CD4-positive, alpha-beta T cell treated with Interferon alpha-2 for 1 hour (primary cell): ENCODE measurements around the gene BOK.
"Not testable (repeated sequence)": the region's sequence is repeated elsewhere in the genome, so short reads cannot be mapped to it uniquely, and the experiment has no call there.

Experiments used
- DNase-seq, 2 donors: peaks; one replicate each; pipeline ENCODE4 v3.0.0-alpha.2; 2020 to 2022

BOK gene, protein sequence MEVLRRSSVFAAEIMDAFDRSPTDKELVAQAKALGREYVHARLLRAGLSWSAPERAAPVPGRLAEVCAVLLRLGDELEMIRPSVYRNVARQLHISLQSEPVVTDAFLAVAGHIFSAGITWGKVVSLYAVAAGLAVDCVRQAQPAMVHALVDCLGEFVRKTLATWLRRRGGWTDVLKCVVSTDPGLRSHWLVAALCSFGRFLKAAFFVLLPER

GRCh38 chr2:241558532-241559322, at the start of gene BOK:
BOK (plus strand) TSS chr2:241558745; CDS start chr2:241559484, 739 bp downstream.
- no peak for DNase-seq

- no peak for DNase-seq
Measured at GRCh38 chr2:241509155-241509784, 49.3 kb upstream of the BOK start.

DNA sequence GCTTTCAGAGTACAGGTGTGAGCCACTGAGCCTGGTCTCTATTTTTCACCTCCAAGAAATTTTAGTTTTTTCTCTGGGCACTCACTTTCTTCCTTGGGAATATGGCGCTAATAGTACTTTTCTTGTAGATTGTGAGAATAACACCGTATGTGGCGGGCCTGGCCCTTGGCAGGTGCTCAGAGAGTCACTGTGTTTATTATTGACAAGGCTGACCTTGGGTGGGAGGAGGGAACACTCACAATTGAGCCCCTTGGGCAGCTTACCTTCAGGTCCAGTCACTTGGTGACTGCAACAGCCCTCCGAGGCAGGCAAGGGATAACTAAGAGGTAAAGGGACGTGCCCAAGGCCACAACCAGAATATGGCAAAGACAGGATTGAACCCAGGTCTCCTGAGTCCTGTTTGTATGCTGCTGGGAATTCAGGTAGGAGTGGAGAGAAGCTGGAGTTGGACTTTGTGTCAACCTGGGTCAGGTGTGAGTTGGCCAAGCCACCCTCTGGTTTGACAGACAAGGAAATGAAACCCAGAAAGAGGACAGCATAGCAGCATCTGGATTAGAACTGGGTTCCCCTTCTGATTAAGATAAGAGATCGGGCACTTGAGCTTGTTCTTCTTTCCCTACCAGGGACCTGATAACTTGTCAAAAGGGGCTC, 47.3 kb upstream of the BOK start:
- no peak for DNase-seq

DNA sequence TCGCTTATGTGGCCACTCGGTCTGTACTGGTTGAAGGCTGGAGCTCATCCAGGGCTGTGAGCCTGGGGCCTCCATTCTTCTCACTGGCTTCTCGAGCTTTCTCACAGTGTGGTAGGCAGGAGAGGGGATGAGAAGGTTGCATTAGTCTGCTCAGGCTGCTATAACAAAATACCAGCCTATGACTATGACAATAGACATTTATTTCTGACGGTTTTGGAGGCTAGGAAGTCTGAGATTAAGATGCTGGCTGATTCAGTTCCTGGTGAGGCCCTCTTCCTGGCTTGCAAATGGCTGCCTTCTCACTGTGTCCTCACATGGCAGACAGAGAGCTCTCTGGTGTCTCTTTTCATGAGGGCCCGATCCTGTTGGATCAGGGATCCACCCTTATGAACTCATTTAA, 44.0 kb upstream of the BOK start:
- no peak for DNase-seq

- no peak for DNase-seq
Measured at GRCh38 chr2:241514986-241515737, 43.4 kb upstream of the BOK start.

GRCh38 chr2:241516520-241516965, 42.0 kb upstream of the BOK start:
- DNase-seq: no peak

GRCh38 chr2:241517297-241517696, 41.2 kb upstream of the BOK start:
- no peak for DNase-seq

DNA sequence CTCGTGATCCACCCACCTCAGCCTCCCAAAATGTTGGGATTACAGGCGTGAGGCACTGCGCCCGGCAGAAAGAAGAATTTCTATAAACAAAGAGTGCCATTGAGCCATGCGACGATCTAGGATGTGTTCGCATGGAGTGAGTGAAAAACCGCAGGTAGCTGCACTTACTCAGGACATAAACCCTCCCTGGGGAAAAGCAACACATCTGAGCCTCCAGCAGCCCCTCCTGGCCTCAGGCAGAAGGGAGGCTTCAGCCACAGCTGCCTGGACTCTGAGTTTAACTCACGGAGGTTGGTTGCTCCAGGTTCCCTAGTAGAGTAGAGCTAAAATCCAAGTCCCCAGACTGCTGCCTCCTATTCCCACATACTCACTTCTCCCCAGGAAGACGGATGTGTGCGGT, 38.9 kb upstream of the BOK start:
- DNase-seq: no peak

- DNase-seq: no peak
Measured at GRCh38 chr2:241522477-241522876, 36.1 kb upstream of the BOK start.

DNA sequence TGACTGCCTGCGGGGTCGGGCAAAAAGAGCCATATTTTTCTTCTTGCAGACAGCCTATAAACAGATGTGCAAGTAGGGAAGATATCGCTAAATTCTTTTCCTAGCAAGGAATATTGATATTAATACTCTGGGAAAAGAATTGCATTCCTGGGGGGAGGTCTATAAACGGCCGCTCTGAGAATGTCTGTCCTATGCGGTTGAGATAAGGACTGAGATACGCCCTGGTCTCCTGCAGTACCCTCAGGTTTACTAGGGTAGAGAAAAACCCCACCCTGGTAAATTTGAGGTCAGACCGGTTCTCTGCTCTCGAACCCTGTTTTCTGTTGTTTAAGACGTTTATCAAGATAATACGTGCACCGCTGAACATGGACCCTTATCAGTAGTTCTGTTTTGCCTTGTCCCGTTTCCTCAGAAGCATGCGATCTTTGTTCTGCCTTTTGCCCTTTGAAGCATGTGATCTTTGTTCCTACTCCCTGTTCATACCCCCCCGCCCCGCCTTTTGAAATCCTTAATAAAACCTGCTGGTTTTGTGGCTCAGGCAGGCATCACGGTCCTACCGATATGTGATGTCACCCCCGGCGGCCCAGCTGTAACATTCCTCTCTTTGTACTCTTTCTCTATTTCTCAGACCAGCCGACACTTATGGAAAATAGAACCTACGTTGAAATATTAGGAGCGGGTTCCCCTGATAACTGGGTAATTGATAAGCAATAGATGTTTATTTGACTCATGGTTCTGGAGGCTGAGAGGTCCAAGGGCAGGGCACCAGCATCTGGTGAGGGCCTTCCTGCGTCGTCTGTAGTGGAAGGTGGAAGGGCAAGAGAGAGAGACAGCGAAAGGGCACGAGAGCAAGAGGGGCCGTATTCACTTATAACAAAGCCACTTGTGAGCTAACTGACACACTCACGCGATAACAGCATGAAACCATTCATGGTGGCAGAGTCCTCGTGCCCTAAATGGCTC, 32.4 kb upstream of the BOK start:
- DNase-seq: not testable (repeated sequence)

DNA sequence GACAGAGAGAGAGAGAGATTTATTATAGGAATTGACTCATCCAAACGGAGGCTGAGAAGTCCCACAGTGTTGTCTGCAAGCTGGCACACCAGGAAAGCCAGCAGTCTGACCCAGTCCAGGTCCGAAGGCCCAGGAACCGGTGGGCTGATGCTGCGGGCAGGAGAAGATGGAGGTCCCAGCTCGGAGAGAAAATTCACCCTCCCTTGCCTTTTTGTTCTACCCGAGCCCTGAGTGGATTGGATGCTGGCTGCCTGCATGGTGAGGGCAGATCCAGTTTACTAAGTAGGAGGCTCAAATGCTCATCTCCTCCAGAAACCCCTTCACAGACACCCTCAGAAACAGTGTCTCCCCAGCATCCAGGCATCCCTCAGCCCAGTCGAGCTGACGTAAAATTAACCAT, 28.0 kb upstream of the BOK start:
- no peak for DNase-seq

DNA sequence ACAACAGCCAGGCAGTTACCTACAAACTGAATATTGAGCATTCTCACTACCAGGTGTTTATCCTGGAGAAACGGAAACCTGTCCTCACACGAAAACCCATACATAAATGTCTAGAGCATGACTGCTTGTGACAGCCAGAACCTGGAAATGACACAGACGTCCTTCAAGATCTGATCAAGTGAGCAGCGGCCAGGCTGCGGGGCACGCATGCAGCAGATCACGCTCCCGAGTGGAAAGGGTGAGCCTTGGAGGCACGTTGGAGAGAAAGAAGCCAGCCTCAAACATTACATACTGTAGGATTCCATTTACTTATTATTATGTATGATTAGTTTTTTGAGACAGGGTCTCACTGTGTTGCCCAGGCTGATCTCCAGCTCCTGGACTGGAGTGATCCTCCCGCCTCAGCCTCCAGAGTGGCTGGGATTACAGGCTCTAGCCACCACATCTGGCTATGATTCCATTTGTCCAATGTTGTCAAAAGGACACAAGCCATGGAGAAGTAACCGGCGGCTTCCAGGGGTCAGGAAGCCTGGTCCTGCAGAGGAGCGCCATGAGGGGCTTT, 27.3 kb upstream of the BOK start:
- no peak for DNase-seq

GRCh38 chr2:241532168-241532567, 26.4 kb upstream of the BOK start:
- no peak for DNase-seq

- DNase-seq: no peak
Measured at GRCh38 chr2:241532733-241533601, 25.6 kb upstream of the BOK start.

DNA sequence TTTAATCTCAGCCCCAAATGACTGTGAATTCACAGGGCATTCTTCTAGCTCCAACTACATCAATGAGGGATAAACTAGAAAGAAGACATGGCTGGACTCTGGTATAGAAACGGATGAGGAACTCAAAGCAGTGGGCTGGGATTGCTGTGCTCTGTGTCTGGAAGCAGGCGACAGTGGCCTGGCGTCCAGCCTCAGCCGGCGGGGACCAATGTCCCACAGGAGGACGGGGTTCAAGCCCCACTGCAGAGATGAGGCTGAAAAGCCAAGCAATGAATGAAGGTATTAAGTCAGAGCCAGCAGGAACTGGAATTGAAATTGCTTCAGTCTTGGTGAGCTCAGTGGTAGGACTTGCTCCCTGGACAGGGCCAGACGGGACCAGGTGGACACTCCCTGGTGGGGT, 24.3 kb upstream of the BOK start:
- no peak for DNase-seq

DNA sequence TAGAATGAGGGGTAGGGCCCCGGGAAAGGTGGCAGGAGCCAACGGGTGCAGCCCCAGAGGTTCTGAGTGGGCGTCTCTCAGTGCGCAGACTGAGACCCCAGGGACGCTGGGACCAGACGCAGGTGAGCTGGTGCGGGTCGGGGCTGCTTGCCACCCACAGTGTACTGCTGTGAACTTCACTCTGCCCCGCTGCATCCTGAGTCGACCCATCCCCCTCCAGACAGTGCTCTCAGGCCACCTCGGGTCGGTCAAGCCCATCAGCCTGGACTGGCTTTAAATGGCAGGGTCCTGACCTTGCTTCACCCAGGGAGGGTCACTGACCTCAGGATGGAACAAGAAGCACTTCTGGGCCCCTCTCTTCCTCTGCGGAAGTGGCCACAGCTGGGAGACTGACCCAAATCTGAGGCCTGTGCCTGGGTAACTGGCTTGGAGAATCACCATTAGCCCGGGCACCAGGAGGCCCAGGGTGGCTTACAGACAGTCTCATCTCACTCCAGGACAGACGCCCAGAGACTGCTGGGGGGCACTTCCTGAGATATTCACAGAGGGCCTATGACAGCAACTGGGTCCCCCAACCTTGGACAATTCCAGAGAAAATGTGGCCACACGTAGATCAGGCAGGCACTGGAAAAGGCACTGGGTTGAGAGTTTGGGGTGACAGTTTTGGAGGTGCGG, 23.7 kb upstream of the BOK start:
- DNase-seq: no peak

DNA sequence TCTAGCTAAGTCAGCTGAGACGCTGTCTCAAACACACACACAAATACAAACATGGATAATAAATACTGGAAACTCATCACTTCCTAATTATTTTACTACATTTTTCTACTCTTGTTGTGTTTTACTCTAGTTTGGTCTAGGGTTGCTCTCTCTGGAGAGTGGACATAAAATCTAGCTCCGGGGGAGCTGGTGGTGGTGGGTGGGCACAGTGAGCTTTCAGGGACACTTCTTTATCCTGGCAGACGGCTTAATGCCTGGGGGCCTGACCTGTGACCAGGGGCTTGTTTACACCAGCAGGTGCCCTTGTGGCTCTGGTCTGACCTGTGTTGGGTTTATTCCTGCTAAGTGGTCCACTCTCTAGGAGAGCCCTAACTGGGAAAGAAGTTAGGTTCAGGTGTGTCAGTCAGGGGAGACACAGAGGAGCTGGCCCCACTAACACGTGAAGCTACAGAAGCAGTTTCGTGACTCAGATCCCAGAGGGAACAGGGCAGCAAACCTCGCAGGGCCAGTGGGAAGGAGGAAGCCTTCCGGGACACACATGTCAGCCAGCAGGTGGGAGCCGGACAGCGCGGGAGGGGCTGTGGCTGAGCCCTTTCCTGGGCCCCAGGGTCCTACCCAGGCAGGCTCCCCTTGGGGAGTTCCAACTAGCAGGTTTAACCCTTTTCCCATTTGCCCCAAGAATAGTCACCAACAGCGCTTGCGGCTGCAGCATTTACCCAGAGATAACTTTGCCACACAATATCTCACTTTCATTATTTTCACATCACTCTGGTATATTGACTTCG, 22.5 kb upstream of the BOK start:
- no peak for DNase-seq

GRCh38 chr2:241538838-241539615, 19.5 kb upstream of the BOK start:
- DNase-seq: no peak
